ENCODE measurements around the gene PDE6D.

- TF ChIP-seq, protein P1, sequence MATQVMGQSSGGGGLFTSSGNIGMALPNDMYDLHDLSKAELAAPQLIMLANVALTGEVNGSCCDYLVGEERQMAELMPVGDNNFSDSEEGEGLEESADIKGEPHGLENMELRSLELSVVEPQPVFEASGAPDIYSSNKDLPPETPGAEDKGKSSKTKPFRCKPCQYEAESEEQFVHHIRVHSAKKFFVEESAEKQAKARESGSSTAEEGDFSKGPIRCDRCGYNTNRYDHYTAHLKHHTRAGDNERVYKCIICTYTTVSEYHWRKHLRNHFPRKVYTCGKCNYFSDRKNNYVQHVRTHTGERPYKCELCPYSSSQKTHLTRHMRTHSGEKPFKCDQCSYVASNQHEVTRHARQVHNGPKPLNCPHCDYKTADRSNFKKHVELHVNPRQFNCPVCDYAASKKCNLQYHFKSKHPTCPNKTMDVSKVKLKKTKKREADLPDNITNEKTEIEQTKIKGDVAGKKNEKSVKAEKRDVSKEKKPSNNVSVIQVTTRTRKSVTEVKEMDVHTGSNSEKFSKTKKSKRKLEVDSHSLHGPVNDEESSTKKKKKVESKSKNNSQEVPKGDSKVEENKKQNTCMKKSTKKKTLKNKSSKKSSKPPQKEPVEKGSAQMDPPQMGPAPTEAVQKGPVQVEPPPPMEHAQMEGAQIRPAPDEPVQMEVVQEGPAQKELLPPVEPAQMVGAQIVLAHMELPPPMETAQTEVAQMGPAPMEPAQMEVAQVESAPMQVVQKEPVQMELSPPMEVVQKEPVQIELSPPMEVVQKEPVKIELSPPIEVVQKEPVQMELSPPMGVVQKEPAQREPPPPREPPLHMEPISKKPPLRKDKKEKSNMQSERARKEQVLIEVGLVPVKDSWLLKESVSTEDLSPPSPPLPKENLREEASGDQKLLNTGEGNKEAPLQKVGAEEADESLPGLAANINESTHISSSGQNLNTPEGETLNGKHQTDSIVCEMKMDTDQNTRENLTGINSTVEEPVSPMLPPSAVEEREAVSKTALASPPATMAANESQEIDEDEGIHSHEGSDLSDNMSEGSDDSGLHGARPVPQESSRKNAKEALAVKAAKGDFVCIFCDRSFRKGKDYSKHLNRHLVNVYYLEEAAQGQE (IDR thresholded peaks at IDR 0.05; ENCODE audit: low read depth): no peak
- TF ChIP-seq YY1 (IDR thresholded peaks at IDR 0.05; ENCODE audit: low read depth) (peak; percentile 53; the same call in 1 of the 2 replicates), NFIC (IDR thresholded peaks at IDR 0.05) (no peak), EGR1 (IDR thresholded peaks at IDR 0.05) (no peak), ZBTB7A (IDR thresholded peaks at IDR 0.05; ENCODE audit: low read depth) (no peak), CEBPB (IDR thresholded peaks at IDR 0.05) (no peak), RAD21 (IDR thresholded peaks at IDR 0.05; ENCODE audit: low read depth) (no peak), EP300 (IDR thresholded peaks at IDR 0.05; ENCODE audit: borderline replicate concordance) (no peak), CREB1 (IDR thresholded peaks at IDR 0.05; ENCODE audit: low read depth) (peak; percentile 87), TAF1 (IDR thresholded peaks at IDR 0.05; ENCODE audit: low read depth) (peak; percentile 76)
- TF ChIP-seq, protein P2, sequence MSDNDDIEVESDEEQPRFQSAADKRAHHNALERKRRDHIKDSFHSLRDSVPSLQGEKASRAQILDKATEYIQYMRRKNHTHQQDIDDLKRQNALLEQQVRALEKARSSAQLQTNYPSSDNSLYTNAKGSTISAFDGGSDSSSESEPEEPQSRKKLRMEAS (IDR thresholded peaks at IDR 0.05): peak; percentile 55
Measured at GRCh38 chr2:231780909-231781797, at the start of gene PDE6D.

Measured in Ishikawa (cell line).